ENCODE data around the gene GCHFR. TPM values are rescaled to one million over a fixed set of nuclear protein-coding genes. Genes with fewer than 3 reads are reported as not detected.

GCHFR gene
- total RNA-seq, 1 donor from 2014 or later: 13.2 TPM

- TF ChIP-seq CTCF (IDR thresholded peaks at IDR 0.05; ENCODE audit: insufficient read depth, low read length, poor library complexity, severe bottlenecking): no peak
- Histone ChIP-seq H3K27me3 (ENCODE audit: control insufficient read depth, insufficient read depth, low read length) (no peaks in the 10 kb centered on the region), H3K4me3 (ENCODE audit: low read depth, low read length) (no peak overlapping the region), H3K36me3 (ENCODE audit: control insufficient read depth, insufficient read depth, low read length) (no peaks in the 10 kb centered on the region)
- no peak for DNase-seq (ENCODE audit: low read depth)
Observed at GRCh38 chr15:40766194-40766815, 2.4 kb downstream of the GCHFR start.

- no peak for TF ChIP-seq CTCF (IDR thresholded peaks at IDR 0.05; ENCODE audit: insufficient read depth, low read length, poor library complexity, severe bottlenecking)
- no peaks in the 10 kb centered on the region for H3K36me3 ChIP-seq (ENCODE audit: control insufficient read depth, insufficient read depth, low read length)
- DNase-seq (ENCODE audit: low read depth): no peak
- H3K27me3 ChIP-seq (ENCODE audit: control insufficient read depth, insufficient read depth, low read length): no peaks in the 10 kb centered on the region
- no peak overlapping the region for H3K4me3 ChIP-seq (ENCODE audit: low read depth, low read length)
Observed at GRCh38 chr15:40766906-40767837, 3.3 kb downstream of the GCHFR start.

- no peaks in the 10 kb centered on the region for H3K36me3 ChIP-seq (ENCODE audit: control insufficient read depth, insufficient read depth, low read length)
- no peak overlapping the region for H3K4me3 ChIP-seq (ENCODE audit: low read depth, low read length)
- DNase-seq (ENCODE audit: low read depth): no peak
- no peaks in the 10 kb centered on the region for H3K27me3 ChIP-seq (ENCODE audit: control insufficient read depth, insufficient read depth, low read length)
- TF ChIP-seq CTCF (IDR thresholded peaks at IDR 0.05; ENCODE audit: insufficient read depth, low read length, poor library complexity, severe bottlenecking): no peak
Observed at GRCh38 chr15:40767838-40768500, 4.1 kb downstream of the GCHFR start.

GRCh38 chr15:40768521-40769273 is 4.8 kb downstream of the GCHFR start:
- Histone ChIP-seq H3K27me3 (ENCODE audit: control insufficient read depth, insufficient read depth, low read length) (no peaks in the 10 kb centered on the region), H3K36me3 (ENCODE audit: control insufficient read depth, insufficient read depth, low read length) (peaks cover 1% of the 10 kb centered on the region), H3K4me3 (ENCODE audit: low read depth, low read length) (no peak overlapping the region)
- no peak for DNase-seq (ENCODE audit: low read depth)
- TF ChIP-seq CTCF (IDR thresholded peaks at IDR 0.05; ENCODE audit: insufficient read depth, low read length, poor library complexity, severe bottlenecking): no peak

GRCh38 chr15:40769274-40770146 is 5.6 kb downstream of the GCHFR start, which contains the start of gene C15orf62:
TSS of gene C15orf62 (plus strand) at chr15:40769980. CDS start at chr15:40770496, 516 bp downstream.
- Histone ChIP-seq H3K27me3 (ENCODE audit: control insufficient read depth, insufficient read depth, low read length) (no peaks in the 10 kb centered on the region), H3K36me3 (ENCODE audit: control insufficient read depth, insufficient read depth, low read length) (peaks cover 1% of the 10 kb centered on the region), H3K4me3 (ENCODE audit: low read depth, low read length) (peak within 1 kb of the TSS; percentile 1)
- TF ChIP-seq CTCF (IDR thresholded peaks at IDR 0.05; ENCODE audit: insufficient read depth, low read length, poor library complexity, severe bottlenecking): no peak
- peak; percentile 92 for DNase-seq (ENCODE audit: low read depth)
